BJ (cell line): ENCODE results near the gene CAST. TPM values are rescaled to one million over a fixed set of nuclear protein-coding genes. Genes with fewer than 3 reads are reported as not detected.
A peak's percentile ranks its signal among the peaks of the same experiment; 100 is the strongest.

Experiments
- CTCF ChIA-PET: fragments of 350-600 bp; formaldehyde crosslinking; extraction: SDS; loops from one replicate; lab custom pipeline; 2021; ENCODE audit warnings: antibody characterized with exemption, inconsistent platforms; lab: Yijun Ruan, JAX
- POLR2A ChIA-PET: fragments of 300-600 bp; sonication (Branson Sonifier 250); formaldehyde crosslinking; extraction: SDS; loops from one replicate; lab custom pipeline; 2021; ENCODE audit warnings: antibody characterized with exemption; lab: Charles Lee
- DNase-seq: peaks from one replicate; pipeline ENCODE4 v3.0.0-alpha.2; 2011; ENCODE audit warnings: low read depth
- H3K27me3 ChIP-seq: 2 replicates; pipeline ENCODE4 v1.6.0; 2011; ENCODE audit warnings: low read length; ENCODE audit not compliant: control insufficient read depth, insufficient read depth
- H3K36me3 ChIP-seq: 2 replicates; pipeline ENCODE4 v1.5.1; 2011; ENCODE audit warnings: low read length; ENCODE audit not compliant: control insufficient read depth, insufficient read depth
- H3K4me3 ChIP-seq: 2 replicates; pipeline ENCODE4 v1.5.1; 2011; ENCODE audit warnings: low read depth, mild to moderate bottlenecking, control low read depth, low read length
- polyA plus RNA-seq: library from polyadenylated mRNA; depleted of rRNA; stranded (reverse); fragments of >200 nt; gene quantifications from 2 replicates; pipeline ENCODE4 v1.2.3, GENCODE V29; 2011
- TF ChIP-seq, protein P1 (sequence below): IDR thresholded peaks from 2 replicates; pipeline ENCODE4 v1.5.1; 2011; ENCODE audit warnings: low read depth, mild to moderate bottlenecking, control low read depth, inconsistent platforms, low read length, moderate library complexity; ENCODE audit not compliant: insufficient read depth

The CAST gene
- polyA plus RNA-seq, 1 experiment: 112 TPM

DNA sequence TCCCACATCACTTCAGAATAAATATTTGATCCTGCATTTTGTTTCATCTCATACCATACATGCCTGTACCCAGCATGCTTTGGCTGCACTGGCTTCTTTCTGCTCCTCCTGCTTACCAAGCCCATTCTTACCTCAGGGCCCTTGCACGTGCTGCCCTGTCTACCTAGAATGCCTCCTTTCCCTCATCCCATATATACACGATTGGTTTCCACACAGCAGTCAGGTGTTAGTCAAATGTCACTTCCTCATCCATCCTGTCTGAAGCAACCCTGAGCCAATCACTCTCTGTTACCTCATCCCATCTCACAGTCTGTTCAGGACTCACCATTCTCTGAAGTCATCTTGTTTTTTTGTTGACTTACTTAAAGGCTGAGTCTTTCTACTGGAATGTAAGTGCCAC is 30.3 kb downstream of the CAST start:
- CTCF ChIA-PET: interaction anchor here (0.8 to 2.1 kb wide), 4 partner anchors 31 to 91 kb away, joined by 3 to 6 read pairs (median 4); partner anchors contain the start of gene CAST
- peaks cover 2% of the 10 kb centered on the region for H3K36me3 ChIP-seq
- peak; percentile 23 for DNase-seq
- POLR2A ChIA-PET: no interaction called here
- TF ChIP-seq, protein P1, sequence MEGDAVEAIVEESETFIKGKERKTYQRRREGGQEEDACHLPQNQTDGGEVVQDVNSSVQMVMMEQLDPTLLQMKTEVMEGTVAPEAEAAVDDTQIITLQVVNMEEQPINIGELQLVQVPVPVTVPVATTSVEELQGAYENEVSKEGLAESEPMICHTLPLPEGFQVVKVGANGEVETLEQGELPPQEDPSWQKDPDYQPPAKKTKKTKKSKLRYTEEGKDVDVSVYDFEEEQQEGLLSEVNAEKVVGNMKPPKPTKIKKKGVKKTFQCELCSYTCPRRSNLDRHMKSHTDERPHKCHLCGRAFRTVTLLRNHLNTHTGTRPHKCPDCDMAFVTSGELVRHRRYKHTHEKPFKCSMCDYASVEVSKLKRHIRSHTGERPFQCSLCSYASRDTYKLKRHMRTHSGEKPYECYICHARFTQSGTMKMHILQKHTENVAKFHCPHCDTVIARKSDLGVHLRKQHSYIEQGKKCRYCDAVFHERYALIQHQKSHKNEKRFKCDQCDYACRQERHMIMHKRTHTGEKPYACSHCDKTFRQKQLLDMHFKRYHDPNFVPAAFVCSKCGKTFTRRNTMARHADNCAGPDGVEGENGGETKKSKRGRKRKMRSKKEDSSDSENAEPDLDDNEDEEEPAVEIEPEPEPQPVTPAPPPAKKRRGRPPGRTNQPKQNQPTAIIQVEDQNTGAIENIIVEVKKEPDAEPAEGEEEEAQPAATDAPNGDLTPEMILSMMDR: no peak
- H3K4me3 ChIP-seq: no peak overlapping the region
- no peaks in the 10 kb centered on the region for H3K27me3 ChIP-seq

DNA sequence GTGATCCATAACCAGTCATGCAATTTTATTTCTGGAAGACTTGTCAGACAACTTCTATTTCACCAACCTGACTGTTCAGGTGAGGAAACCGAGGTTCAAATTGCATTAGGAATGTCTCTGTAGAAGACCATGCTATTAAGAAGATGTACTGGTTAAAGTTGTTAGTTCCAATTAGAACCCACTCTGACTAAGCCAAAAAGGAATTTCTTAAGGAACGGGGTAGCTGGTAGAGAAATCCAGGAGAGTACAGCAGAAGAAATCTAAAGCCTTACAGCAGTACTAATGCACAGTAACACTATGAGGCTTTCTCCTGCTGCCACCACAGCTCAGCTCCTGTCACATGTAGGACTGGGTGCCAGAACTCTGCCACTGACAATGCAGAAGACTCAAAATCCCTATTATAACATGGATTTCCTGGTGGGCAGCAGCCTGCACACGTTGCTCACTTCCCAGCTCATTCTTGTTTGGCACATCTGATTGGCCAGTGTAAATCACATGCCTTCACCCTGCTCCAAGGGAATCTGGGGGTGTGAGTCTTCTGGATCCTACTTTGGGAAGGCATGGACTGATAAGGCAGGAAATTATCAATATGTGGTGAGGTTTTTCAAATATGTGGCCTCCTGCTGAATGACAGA is 37.1 kb downstream of the CAST start:
- POLR2A ChIA-PET: no interaction called here
- Histone ChIP-seq H3K36me3 (peaks cover 3% of the 10 kb centered on the region), H3K4me3 (no peak overlapping the region), H3K27me3 (no peaks in the 10 kb centered on the region)
- TF ChIP-seq, protein P1: no peak
- DNase-seq: no peak
- CTCF ChIA-PET: interaction anchor here (0.7 to 1.8 kb wide), 2 partner anchors 8 to 37 kb away, joined by 3 read pairs; partner anchors contain the start of gene CAST

DNA sequence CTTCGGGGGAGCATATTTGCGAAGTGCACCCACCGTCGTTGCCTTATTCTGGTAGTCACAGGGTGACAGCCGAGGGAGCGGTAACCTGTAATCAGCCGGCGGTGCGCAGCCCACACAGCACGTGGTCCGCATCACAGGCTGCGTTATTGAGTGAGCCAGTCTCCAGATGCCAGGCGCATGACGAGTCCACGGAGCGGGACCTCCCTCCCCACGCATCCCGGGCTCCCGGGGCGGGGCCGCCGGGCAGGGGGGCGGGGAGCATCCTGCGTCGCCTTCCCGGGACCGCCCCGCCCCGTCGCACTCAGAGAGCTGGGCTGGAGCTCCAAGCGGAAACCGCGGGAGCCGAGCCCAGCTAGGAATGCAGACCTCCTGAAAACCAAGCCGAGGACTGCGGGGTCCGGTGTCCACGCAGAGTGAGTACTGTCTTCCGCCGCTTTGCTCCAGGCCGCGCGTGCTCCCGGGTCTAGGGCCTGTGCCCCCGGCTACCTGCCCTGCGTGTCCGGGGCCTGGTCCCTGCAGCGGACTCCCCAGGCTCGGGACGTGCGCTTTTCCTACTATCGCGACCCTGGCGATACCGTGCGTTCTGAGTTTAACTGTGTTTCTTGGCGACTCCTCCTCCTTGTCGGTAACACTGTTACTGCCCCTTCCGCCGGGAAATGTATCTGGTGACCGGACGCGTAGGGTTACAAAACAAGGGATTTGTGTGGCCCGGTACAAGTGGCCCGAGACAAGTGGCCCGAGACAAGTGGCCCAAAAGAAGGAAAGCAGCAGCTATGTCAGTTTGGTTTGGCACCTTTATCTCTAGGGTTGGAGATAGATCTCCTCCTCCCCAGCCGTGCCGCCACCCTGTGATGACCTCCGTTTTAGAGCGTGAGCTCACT is 40.6 kb downstream of the CAST start:
- H3K36me3 ChIP-seq: no peaks in the 10 kb centered on the region
- ChIA-PET CTCF (interaction anchor here (1.0 to 2.1 kb wide), 5 partner anchors 10 to 88 kb away, joined by 3 to 7 read pairs (median 5); no protein-coding TSS in a partner anchor), POLR2A (no interaction called here)
- DNase-seq: peak; percentile 71
- TF ChIP-seq, protein P1: no peak
- H3K27me3 ChIP-seq: no peaks in the 10 kb centered on the region
- H3K4me3 ChIP-seq: peak overlapping the region; percentile 50

DNA sequence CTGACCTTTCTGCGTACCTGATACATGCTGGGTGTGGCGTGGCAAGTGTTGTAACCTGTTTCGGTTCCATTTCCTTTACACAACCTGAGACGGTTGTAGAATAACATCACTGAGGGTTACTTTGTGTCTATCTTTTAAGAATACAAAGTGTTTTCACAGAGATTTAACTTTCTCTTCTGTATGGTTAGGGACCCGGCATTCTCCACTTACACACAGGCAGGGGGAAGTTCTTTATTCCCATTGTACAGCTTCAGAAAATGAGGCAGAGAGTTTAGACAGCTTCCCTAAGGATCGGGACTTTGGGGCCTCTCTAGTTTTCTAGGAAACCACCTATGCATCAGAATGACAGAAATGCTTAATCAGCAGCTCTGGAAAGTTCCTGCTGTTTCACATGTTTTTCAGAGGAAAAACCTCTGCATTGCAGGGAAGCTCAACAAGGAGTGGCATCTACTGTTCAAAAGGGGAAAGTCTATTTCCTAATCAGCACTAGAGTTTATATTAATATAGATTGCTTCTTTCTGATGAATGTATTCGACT is 41.3 kb downstream of the CAST start:
- ChIA-PET CTCF (interaction anchor here (1.0 to 2.1 kb wide), 4 partner anchors 9 to 89 kb away, joined by 3 to 7 read pairs (median 4); no protein-coding TSS in a partner anchor), POLR2A (no interaction called here)
- no peak for DNase-seq
- no peaks in the 10 kb centered on the region for H3K36me3 ChIP-seq
- TF ChIP-seq, protein P1: no peak
- H3K4me3 ChIP-seq: peak overlapping the region; percentile 50
- H3K27me3 ChIP-seq: no peaks in the 10 kb centered on the region

DNA sequence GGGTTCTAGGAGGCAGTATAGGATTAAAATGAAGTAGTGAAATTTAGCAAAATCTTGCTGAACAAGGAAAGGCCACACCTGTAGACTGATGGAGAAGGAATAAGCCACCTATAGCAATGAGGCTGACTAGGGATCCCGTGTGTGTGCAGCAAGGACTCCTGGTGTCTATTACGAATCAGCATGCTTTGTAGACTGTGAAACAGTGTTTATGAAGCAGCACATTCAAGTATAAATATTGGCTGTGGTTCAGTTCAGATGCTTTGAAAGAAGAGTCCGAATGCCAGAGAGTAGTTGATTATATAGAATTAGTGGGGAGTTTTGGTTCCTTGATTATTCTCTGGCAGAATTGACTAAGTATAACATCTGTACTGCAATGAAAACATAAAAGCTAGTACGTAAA is 41.8 kb downstream of the CAST start:
- Histone ChIP-seq H3K4me3 (no peak overlapping the region), H3K36me3 (no peaks in the 10 kb centered on the region), H3K27me3 (no peaks in the 10 kb centered on the region)
- CTCF ChIA-PET: interaction anchor here (1.0 to 2.1 kb wide), 2 partner anchors 9 to 90 kb away, joined by 5 to 7 read pairs; no protein-coding TSS in a partner anchor
- no peak for DNase-seq
- TF ChIP-seq, protein P1: no peak
- POLR2A ChIA-PET: no interaction called here
